Activated CD8-positive, alpha-beta T cell treated with anti-CD3 and anti-CD28 coated beads for 36 hours (primary cell): ENCODE measurements around the gene DNAJC28. TPM values are rescaled to one million over a fixed set of nuclear protein-coding genes. Genes with fewer than 3 reads are reported as not detected.
A peak's percentile ranks its signal among the peaks of the same experiment; 100 is the strongest.

Source experiments
- ATAC-seq: fragments of 200-7000 bp; cut with Tn5 transposase; one replicate; pipeline ENCODE4 v1.10.0; 2021; ENCODE audit warnings: mild to moderate bottlenecking, moderate library complexity
- CTCF ChIA-PET: fragments of 350-600 bp; sonication (Branson Sonifier 250); formaldehyde crosslinking; loops from one replicate; lab custom pipeline; 2021; ENCODE audit warnings: antibody characterized with exemption; lab: Charles Lee
- POLR2A ChIA-PET: fragments of 350-600 bp; sonication (Branson Sonifier 250); formaldehyde crosslinking; loops from one replicate; lab custom pipeline; 2021; ENCODE audit warnings: antibody characterized with exemption; lab: Charles Lee
- DNase-seq: peaks from one replicate; pipeline ENCODE4 v3.0.0-alpha.2; 2020
- H3K27ac Mint-ChIP-seq: one replicate; pipeline ENCODE4 v1.8.0; 2021; ENCODE audit warnings: mild to moderate bottlenecking, mixed read lengths
- H3K27me3 Mint-ChIP-seq: one replicate; pipeline ENCODE4 v1.8.0; 2021; ENCODE audit warnings: mixed read lengths
- H3K36me3 Mint-ChIP-seq: one replicate; pipeline ENCODE4 v1.8.0; 2021; ENCODE audit warnings: low read depth, mixed read lengths
- H3K4me1 Mint-ChIP-seq: one replicate; pipeline ENCODE4 v1.8.0; 2021; ENCODE audit warnings: low read depth, mixed read lengths
- H3K4me3 Mint-ChIP-seq: one replicate; pipeline ENCODE4 v1.8.0; 2021; ENCODE audit warnings: mild to moderate bottlenecking, moderate library complexity, mixed read lengths
- H3K9me3 Mint-ChIP-seq: one replicate; pipeline ENCODE4 v1.8.0; 2021; ENCODE audit warnings: mixed read lengths
- CTCF ChIP-seq: fragments of 200-600 bp; IDR thresholded peaks from one replicate; pipeline ENCODE4 v1.8.0; 2022; ENCODE audit warnings: antibody characterized with exemption, mild to moderate bottlenecking
- intact Hi-C: fragments of 100-400 bp; cut with micrococcal nuclease; formaldehyde crosslinking; loops from one replicate; pipeline ENCODE4 v1.10.0; 2022
- total RNA-seq, 2 experiments: library from RNA; stranded (reverse); gene quantifications; one replicate each; pipeline ENCODE4 v1.2.3, GENCODE V29; 2021

Gene DNAJC28, protein sequence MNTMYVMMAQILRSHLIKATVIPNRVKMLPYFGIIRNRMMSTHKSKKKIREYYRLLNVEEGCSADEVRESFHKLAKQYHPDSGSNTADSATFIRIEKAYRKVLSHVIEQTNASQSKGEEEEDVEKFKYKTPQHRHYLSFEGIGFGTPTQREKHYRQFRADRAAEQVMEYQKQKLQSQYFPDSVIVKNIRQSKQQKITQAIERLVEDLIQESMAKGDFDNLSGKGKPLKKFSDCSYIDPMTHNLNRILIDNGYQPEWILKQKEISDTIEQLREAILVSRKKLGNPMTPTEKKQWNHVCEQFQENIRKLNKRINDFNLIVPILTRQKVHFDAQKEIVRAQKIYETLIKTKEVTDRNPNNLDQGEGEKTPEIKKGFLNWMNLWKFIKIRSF
- total RNA-seq = under 1 TPM; 0.22 to 0.56 TPM

- H3K9me3 Mint-ChIP-seq = no peaks in the 10 kb centered on the region
- ATAC-seq (peak; percentile 99), DNase-seq (peak; percentile 97)
- POLR2A ChIA-PET = interaction anchor here (0.8 to 1.6 kb wide), 7 partner anchors 10 to 98 kb away, joined by 3 to 16 read pairs (median 3); partner anchors contain the start of genes GART and TMEM50B
- CTCF ChIA-PET = interaction anchor here (0.9 to 1.5 kb wide), 4 partner anchors 12 to 144 kb away, joined by 4 to 6 read pairs (median 6); partner anchors contain the start of gene TMEM50B
- H3K36me3 Mint-ChIP-seq = no peaks in the 10 kb centered on the region
- H3K27ac Mint-ChIP-seq = peak within 1 kb of the TSS; percentile 88
- peak within 1 kb of the TSS; percentile 78 for H3K4me3 Mint-ChIP-seq
- H3K27me3 Mint-ChIP-seq = no peaks in the 10 kb centered on the region
- intact Hi-C loops = loop anchor here (5.0 kb wide), 1 partner anchor 51 kb away; the partner anchor contains the start of genes GART and SON
- peaks cover 10% of the 10 kb centered on the region for H3K4me1 Mint-ChIP-seq
- no peak for TF ChIP-seq CTCF
These were observed at the start of gene DNAJC28 for GRCh38 chr21:33491373-33492102. DNAJC28 (minus strand) TSS chr21:33491716; CDS start chr21:33489393, 2,323 bp downstream.

DNA sequence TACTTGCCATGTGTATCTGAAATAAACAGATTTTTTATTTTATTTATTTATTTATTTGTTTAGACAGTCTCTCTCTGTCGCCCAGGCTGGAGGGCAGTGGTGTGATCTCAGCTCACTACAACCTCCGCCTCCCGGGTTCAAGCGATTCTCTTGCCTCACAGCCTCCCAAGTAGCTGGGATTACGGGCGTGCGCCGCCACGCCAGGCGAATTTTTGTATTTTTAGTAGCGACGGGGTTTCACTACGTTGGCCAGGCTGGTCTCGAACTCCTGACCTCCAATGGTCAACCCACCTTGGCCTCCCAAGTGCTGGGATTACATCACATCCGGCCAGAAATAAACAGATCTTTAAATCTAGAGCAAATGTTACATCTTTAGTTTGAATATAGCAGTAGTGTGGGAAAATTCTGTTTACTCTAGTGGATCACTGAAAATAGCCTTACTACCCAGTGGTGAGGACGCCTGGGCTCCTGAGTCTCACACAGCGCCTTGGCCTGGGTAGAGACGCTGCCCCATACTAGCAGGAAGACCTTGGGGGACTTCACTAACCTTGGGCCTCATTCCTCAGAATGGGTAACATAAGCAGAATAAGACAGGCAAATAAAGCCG, 49.7 kb upstream of the DNAJC28 start:
- peak; percentile 40 for DNase-seq
- CTCF ChIA-PET = no interaction called here

GRCh38 chr21:33540711-33541104, 49.2 kb upstream of the DNAJC28 start:
- intact Hi-C loops = loop anchor here (5.0 kb wide), 2 partner anchors 48 to 63 kb away; partner anchors contain the start of genes DNAJC28 and TMEM50B
- peaks cover 67% of the 10 kb centered on the region for H3K36me3 Mint-ChIP-seq
- ATAC-seq (no peak), DNase-seq (no peak)
- no peaks in the 10 kb centered on the region for H3K27me3 Mint-ChIP-seq
- peak overlapping the region; percentile 86 for H3K4me3 Mint-ChIP-seq
- H3K27ac Mint-ChIP-seq = peak overlapping the region; percentile 100
- TF ChIP-seq CTCF = no peak
- H3K4me1 Mint-ChIP-seq = peaks cover 28% of the 10 kb centered on the region
- POLR2A ChIA-PET = interaction anchor here (0.7 to 4.7 kb wide), 6 partner anchors 11 to 1097 kb away, joined by 3 to 44 read pairs (median 4); partner anchors contain the start of gene TMEM50B
- H3K9me3 Mint-ChIP-seq = no peaks in the 10 kb centered on the region
- CTCF ChIA-PET = no interaction called here

More for the DNA sequence above, 49.7 kb upstream of the DNAJC28 start:
- peaks cover 67% of the 10 kb centered on the region for H3K36me3 Mint-ChIP-seq
- peaks cover 33% of the 10 kb centered on the region for H3K4me1 Mint-ChIP-seq
- no peaks in the 10 kb centered on the region for H3K27me3 Mint-ChIP-seq
- H3K4me3 Mint-ChIP-seq = peak overlapping the region; percentile 86
- H3K9me3 Mint-ChIP-seq = no peaks in the 10 kb centered on the region
- POLR2A ChIA-PET = interaction anchor here (0.5 to 4.7 kb wide), 10 partner anchors 11 to 1096 kb away, joined by 3 to 44 read pairs (median 4); partner anchors contain the start of gene TMEM50B
- TF ChIP-seq CTCF = no peak
- ATAC-seq = no peak
- H3K27ac Mint-ChIP-seq = peak overlapping the region; percentile 100
- intact Hi-C loops = loop anchor here (5.0 kb wide), 2 partner anchors 49 to 64 kb away; partner anchors contain the start of genes DNAJC28 and TMEM50B

DNA sequence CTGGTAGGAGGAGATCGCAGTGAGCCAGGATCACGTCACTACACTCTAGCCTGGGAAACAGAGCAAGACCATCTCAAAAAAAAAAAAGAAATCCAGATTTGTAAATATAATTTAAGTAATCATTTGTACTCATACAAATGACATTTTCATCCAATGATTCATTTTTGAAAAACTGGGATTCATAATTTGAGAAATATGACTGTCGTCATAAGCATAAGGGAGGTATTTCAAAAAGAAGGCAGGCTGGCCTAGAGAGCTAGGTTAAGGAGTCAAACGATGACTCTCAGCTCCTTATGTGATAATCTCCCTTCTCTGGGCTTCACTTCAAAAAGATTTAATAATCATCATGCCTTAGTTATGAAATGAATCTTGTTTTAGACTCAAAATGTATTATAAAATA, 48.1 kb upstream of the DNAJC28 start:
- ATAC-seq (no peak), DNase-seq (no peak)
- H3K9me3 Mint-ChIP-seq = no peaks in the 10 kb centered on the region
- CTCF ChIA-PET = interaction anchor here (0.7 kb wide), 1 partner anchor 15 kb away, joined by 3 read pairs; no protein-coding TSS in a partner anchor
- no peak overlapping the region for H3K27ac Mint-ChIP-seq
- intact Hi-C loops = loop anchor here (5.0 kb wide), 2 partner anchors 47 to 62 kb away; partner anchors contain the start of genes DNAJC28 and TMEM50B
- TF ChIP-seq CTCF = no peak
- H3K4me1 Mint-ChIP-seq = peaks cover 24% of the 10 kb centered on the region
- peak overlapping the region; percentile 86 for H3K4me3 Mint-ChIP-seq
- peaks cover 73% of the 10 kb centered on the region for H3K36me3 Mint-ChIP-seq
- H3K27me3 Mint-ChIP-seq = no peaks in the 10 kb centered on the region
- POLR2A ChIA-PET = interaction anchor here (0.6 to 4.1 kb wide), 3 partner anchors 12 to 39 kb away, joined by 3 to 32 read pairs (median 4); no protein-coding TSS in a partner anchor
